Suppressor macrophage treated with lipopolysaccharide for 4 hours (primary cell): ENCODE data around the gene SYT1.
"Not testable (repeated sequence)": the region's sequence is repeated elsewhere in the genome, so short reads cannot be mapped to it uniquely, and the experiment has no call there.

ENCODE experiments used
- DNase-seq: peaks from one replicate; pipeline ENCODE4 v3.0.0-alpha.2; 2020

Gene SYT1

GRCh38 chr12:79156846-79157463 is 292.4 kb downstream of the SYT1 start:
- no peak for DNase-seq

DNA sequence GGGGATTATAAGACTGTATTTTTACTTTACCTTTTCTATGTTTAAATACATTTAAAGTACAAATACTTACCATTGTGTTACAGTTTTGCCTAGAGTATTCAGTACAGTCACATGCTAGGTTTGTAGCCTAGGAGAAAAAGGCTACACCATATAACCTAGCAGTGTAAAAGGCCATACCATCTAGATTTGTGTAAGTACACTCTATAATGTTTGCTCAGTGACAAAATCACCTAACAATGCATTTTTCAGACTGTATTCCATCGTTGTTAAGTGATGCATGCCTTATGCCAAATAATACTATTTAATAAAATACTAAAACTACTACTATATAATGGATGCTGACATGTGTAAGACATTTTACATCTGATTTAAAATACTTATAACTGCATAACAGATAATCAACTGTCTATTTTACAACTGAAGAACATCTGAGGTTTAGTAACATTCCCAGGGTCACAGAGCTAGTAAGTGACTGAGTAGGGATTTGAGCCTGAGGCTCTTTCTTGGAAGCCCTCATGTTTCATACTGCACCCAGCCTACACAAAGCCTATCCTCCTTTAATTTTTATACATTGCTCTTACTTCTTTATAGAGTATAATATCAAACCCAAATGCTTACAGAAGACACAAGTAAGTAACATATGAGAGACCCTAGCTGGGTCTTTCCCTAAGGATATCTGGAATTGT is 296.8 kb downstream of the SYT1 start:
- no peak for DNase-seq

DNA sequence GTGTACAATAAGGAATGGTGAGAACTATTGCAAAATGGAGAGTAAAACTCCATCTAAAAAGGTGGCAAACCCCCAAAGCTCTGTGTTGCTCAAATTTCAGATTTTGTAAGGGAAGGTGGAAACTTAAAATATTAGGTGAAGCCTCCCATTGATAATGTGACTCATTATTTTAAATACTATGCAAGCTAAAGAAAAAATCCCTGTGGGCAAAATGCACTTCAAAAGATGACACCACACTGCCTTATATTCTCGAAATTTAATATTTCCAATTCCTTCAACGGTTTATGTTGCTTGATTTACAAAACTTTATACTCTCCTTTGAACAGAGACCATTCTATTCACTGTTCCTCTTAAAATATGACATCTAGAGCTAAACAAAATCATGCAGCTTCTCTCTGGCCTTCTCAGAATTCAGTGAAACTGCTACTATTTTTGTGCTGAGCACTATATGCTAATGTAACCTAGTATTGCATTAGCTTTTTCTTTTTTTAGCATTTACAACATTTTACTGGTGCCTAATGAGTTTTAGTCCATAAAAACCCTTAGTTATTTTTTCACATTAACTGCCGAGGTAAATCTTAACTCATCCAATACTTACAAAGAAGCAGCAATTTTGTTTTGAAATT is 297.7 kb downstream of the SYT1 start:
- no peak for DNase-seq

- DNase-seq: no peak
Measured at GRCh38 chr12:79162948-79163347, 298.4 kb downstream of the SYT1 start.

DNA sequence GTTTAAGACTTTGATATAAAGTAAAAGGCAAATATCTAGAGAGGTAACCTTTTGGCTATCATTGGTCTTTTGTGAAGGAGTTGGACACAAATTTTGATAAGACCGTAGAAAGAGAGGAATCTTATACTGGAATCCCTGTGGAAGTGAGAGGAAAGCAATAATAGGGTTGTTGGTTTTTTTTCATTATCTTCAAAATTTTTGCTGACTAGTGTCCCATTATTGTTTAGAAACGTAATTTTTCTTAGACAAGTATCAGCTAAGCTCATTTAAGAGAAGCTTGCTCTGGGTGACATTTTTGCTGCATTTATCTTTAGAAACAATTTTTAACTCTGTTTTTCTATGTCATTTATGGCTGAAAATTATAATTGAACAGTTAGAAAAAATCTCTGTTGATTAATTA is 300.3 kb downstream of the SYT1 start:
- DNase-seq: no peak

DNA sequence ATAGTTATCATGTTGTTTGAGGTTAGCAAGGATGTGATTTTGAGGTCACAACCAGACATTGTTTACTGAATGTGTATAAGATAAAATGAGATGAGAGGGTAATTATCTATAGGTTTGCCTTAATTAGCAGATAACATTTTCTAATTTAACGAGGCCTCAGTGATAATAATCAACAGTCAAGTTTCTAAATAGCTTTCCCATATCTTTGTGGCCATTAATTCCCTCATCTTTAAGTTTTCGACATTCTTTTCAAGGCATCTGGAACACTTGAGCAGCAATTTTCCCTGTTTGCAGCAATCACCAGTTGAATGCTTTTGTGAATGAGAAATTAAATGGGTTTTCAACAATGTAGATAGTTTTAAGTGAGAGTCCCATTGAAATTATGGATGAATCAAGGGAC is 304.1 kb downstream of the SYT1 start:
- DNase-seq: no peak

GRCh38 chr12:79174626-79175025 is 310.1 kb downstream of the SYT1 start:
- peak; percentile 10 for DNase-seq

DNA sequence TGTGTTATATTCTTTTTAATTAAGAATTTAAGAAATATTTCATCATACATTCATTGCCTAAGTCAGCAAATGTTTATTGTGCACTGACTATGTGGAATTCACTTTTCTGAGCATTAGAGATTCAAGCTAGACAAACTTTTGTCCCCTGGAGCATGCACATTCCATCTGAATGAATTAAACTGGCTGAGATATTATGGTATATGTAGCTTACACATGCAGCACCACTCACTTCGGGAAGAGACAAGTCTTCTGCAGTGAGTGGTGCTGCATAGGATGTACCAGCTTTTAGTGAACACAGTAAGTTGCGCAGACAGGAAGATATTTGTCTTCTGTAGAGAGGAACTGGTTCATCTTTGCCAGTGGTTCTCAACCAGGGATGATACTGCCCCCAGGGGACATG is 318.4 kb downstream of the SYT1 start:
- no peak for DNase-seq

- peak; percentile 11 for DNase-seq
Measured at GRCh38 chr12:79183926-79184325, 319.4 kb downstream of the SYT1 start.

DNA sequence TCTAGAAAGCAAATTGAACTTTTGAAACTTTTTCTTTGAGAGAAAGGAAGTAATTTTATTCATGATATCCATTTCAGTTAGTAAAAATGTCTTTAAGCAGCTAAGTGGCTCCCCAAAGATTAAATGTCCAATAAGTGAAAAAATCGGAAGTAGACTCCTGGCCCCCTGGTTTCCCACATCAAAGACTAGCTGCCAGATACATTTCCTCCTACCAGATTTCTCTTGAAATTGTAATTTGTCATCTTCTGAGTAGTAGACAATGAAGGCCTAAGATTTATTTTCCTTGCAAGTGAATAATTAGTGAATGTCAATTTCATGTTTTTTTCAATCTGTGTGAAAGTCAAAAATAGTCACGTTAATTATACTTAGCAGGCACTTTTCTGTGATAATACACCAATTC is 321.9 kb downstream of the SYT1 start:
- DNase-seq: no peak

- no peak for DNase-seq
Measured at GRCh38 chr12:79187032-79187431, 322.5 kb downstream of the SYT1 start.

GRCh38 chr12:79191391-79191790 is 326.8 kb downstream of the SYT1 start:
- DNase-seq: no peak

GRCh38 chr12:79194595-79194994 is 330.0 kb downstream of the SYT1 start:
- DNase-seq: no peak

GRCh38 chr12:79199166-79199565 is 334.6 kb downstream of the SYT1 start:
- DNase-seq: no peak

- no peak for DNase-seq
Measured at GRCh38 chr12:79200176-79200575, 335.6 kb downstream of the SYT1 start.

- DNase-seq: no peak
Measured at GRCh38 chr12:79203058-79203647, 338.6 kb downstream of the SYT1 start.

- no peak for DNase-seq
Measured at GRCh38 chr12:79206871-79207270, 342.3 kb downstream of the SYT1 start.

- DNase-seq: not testable (repeated sequence)
Measured at GRCh38 chr12:79210403-79210802, 345.8 kb downstream of the SYT1 start.

- no peak for DNase-seq
Measured at GRCh38 chr12:79217306-79217705, 352.7 kb downstream of the SYT1 start.

- no peak for DNase-seq
Measured at GRCh38 chr12:79223210-79223609, 358.6 kb downstream of the SYT1 start.

DNA sequence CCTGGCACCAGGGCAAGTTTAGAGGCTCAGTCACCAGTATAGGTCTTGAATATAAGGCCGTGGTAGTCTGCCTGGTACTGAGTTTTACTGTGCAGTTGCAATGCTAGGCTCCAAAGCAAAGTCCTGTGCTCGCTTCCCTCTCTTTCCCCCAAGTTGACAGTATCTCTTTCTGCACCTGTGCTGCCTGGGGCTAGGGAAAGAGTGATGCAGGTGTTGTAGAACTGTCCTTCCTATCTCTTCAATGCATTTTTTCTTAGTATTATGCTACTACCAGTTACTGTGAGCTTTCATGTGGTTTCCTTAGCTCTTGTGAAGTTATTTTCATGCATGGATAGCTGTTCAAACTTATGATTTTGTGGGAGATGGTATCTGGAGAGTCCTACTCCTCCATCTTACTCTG is 359.2 kb downstream of the SYT1 start:
- DNase-seq: no peak

DNA sequence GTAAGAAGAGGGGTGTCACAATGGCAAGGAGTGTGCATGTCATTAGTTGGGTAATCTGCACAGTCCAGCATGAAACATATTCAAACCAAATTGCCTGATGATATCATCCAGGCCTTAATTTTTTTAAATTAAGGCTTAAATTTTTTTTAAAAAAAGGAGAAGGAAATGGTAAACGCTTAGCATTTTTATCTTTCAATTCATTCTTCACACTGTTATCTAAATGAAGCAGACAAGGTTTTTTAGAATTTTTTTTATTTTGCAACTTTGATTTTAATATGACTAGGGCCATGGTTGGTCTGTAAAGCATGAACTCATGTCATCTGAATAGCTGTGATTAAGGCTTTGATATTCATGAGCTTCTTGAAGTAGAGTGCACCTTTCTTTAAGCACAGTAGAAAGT is 362.5 kb downstream of the SYT1 start:
- no peak for DNase-seq

DNA sequence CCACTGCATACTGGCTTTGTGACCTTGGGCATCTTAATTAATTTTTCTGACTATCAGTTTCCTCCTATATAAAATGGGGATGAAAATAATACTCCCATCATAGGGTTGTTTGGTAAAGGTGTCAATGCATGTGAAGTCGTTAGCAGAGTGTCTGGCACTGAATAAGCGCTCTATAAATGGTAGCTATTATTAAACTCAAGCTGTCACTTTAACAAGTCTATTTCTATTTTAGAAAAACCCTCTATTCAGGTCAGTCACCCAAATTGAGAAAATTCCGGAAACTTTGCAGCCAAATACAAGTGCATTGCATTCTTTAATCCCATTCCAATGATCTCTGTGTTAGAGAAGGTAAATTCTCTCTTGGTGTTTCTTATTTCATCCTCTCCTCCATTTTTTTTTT is 363.1 kb downstream of the SYT1 start:
- DNase-seq: no peak

GRCh38 chr12:79233341-79233781 is 368.8 kb downstream of the SYT1 start:
- DNase-seq: no peak
